Parathyroid adenoma (tissue), 2 donors: Measurements from ENCODE around the gene ZNF620.

Experiments
- H2AFZ ChIP-seq: fragments of 300-600 bp; sonication (generic); one replicate; pipeline ENCODE4 v1.7.0; 2017; ENCODE audit warnings: antibody characterized with exemption, mild to moderate bottlenecking
- H3K27ac ChIP-seq: fragments of 300-600 bp; sonication (generic); one replicate; pipeline ENCODE4 v1.7.0; 2017
- H3K27me3 ChIP-seq: fragments of 300-600 bp; sonication (generic); one replicate; pipeline ENCODE4 v1.7.0; 2017; ENCODE audit warnings: low read length; ENCODE audit not compliant: control insufficient read depth, insufficient read depth
- H3K36me3 ChIP-seq: fragments of 300-600 bp; sonication (generic); one replicate; pipeline ENCODE4 v1.7.0; 2017; ENCODE audit warnings: low read length; ENCODE audit not compliant: control insufficient read depth, insufficient read depth
- H3K4me1 ChIP-seq: fragments of 300-600 bp; sonication (generic); one replicate; pipeline ENCODE4 v1.7.0; 2017; ENCODE audit warnings: control low read depth
- H3K4me2 ChIP-seq: fragments of 300-600 bp; sonication (generic); one replicate; pipeline ENCODE4 v1.7.0; 2017; ENCODE audit warnings: low read length
- H3K4me3 ChIP-seq: fragments of 300-600 bp; sonication (generic); one replicate; pipeline ENCODE4 v1.7.0; 2017; ENCODE audit warnings: low read depth, low read length
- H3K79me2 ChIP-seq: fragments of 300-600 bp; sonication (generic); one replicate; pipeline ENCODE4 v1.7.0; 2017; ENCODE audit warnings: control low read depth
- H3K9ac ChIP-seq: fragments of 300-600 bp; sonication (generic); one replicate; pipeline ENCODE4 v1.7.0; 2017; ENCODE audit warnings: mild to moderate bottlenecking
- H3K9me3 ChIP-seq: fragments of 300-600 bp; sonication (generic); one replicate; pipeline ENCODE4 v1.7.0; 2017; ENCODE audit warnings: low read length; ENCODE audit not compliant: control insufficient read depth
- CTCF ChIP-seq: fragments of 300-600 bp; sonication (generic); IDR thresholded peaks from one replicate; pipeline ENCODE4 v1.7.0; 2017; ENCODE audit warnings: antibody characterized with exemption, mild to moderate bottlenecking
- donor health status: primary hyperparathyroidism.

ZNF620 gene

GRCh38 chr3:40465456-40465855 is 40.4 kb upstream of the ZNF620 start:
- H3K9ac ChIP-seq = no peak overlapping the region
- H2AFZ ChIP-seq = no peak overlapping the region
- H3K4me1 ChIP-seq = no peaks in the 10 kb centered on the region
- H3K4me2 ChIP-seq = no peak overlapping the region
- TF ChIP-seq CTCF = no peak
- H3K79me2 ChIP-seq = no peaks in the 10 kb centered on the region
- no peaks in the 10 kb centered on the region for H3K36me3 ChIP-seq
- H3K27me3 ChIP-seq = no peaks in the 10 kb centered on the region
- H3K4me3 ChIP-seq = no peak overlapping the region
- H3K27ac ChIP-seq = no peak overlapping the region
- H3K9me3 ChIP-seq = no peaks in the 10 kb centered on the region

GRCh38 chr3:40468018-40468417 is 37.8 kb upstream of the ZNF620 start:
- no peak for TF ChIP-seq CTCF
- Histone ChIP-seq H3K4me1 (no peaks in the 10 kb centered on the region), H3K4me2 (no peak overlapping the region), H3K9me3 (no peaks in the 10 kb centered on the region), H3K79me2 (no peaks in the 10 kb centered on the region), H3K4me3 (no peak overlapping the region), H3K27ac (no peak overlapping the region), H2AFZ (no peak overlapping the region), H3K9ac (no peak overlapping the region), H3K27me3 (no peaks in the 10 kb centered on the region), H3K36me3 (no peaks in the 10 kb centered on the region)

- no peak overlapping the region for H3K27ac ChIP-seq
- TF ChIP-seq CTCF = no peak
- no peak overlapping the region for H3K9ac ChIP-seq
- no peak overlapping the region for H2AFZ ChIP-seq
- H3K36me3 ChIP-seq = no peaks in the 10 kb centered on the region
- no peaks in the 10 kb centered on the region for H3K27me3 ChIP-seq
- no peak overlapping the region for H3K4me3 ChIP-seq
- H3K4me2 ChIP-seq = no peak overlapping the region
- no peaks in the 10 kb centered on the region for H3K79me2 ChIP-seq
- no peaks in the 10 kb centered on the region for H3K9me3 ChIP-seq
- H3K4me1 ChIP-seq = no peaks in the 10 kb centered on the region
Observed at GRCh38 chr3:40470701-40471100, 35.1 kb upstream of the ZNF620 start.

GRCh38 chr3:40476478-40477470 is 29.1 kb upstream of the ZNF620 start, which contains the start of gene ZNF619:
TSS of gene ZNF619 (plus strand) at chr3:40477122. CDS start at chr3:40477980, 858 bp downstream.
- Histone ChIP-seq H3K27me3 (no peaks in the 10 kb centered on the region), H3K36me3 (no peaks in the 10 kb centered on the region), H3K4me3 (peak within 1 kb of the TSS; percentile 95), H3K79me2 (no peaks in the 10 kb centered on the region), H3K9ac (peak within 1 kb of the TSS; percentile 68), H3K27ac (peak within 1 kb of the TSS; percentile 5), H2AFZ (peak within 1 kb of the TSS; percentile 100), H3K4me2 (peak within 1 kb of the TSS; percentile 97), H3K9me3 (no peaks in the 10 kb centered on the region), H3K4me1 (peaks cover 3% of the 10 kb centered on the region)
- TF ChIP-seq CTCF = no peak
